KMS-11 (cell line): ENCODE data around the gene ADAMTS2.

Experiments used
- H2AFZ ChIP-seq: fragments of 200-600 bp; sonication (generic); 2 replicates; pipeline ENCODE4 v1.6.1; 2016; ENCODE audit warnings: antibody characterized with exemption, mixed run types, low read depth
- H3K27ac ChIP-seq: fragments of 200-600 bp; sonication (generic); 2 replicates; pipeline ENCODE4 v1.6.1; 2016; ENCODE audit warnings: mild to moderate bottlenecking, mixed run types
- H3K27me3 ChIP-seq: fragments of 200-600 bp; sonication (generic); 2 replicates; pipeline ENCODE4 v1.6.1; 2017; ENCODE audit warnings: mild to moderate bottlenecking, low read depth, mixed run types, moderate library complexity; ENCODE audit not compliant: insufficient read depth
- H3K36me3 ChIP-seq: fragments of 200-600 bp; sonication (generic); 2 replicates; pipeline ENCODE4 v1.6.1; 2017; ENCODE audit warnings: mild to moderate bottlenecking, mixed run types; ENCODE audit not compliant: insufficient read depth
- H3K4me1 ChIP-seq: fragments of 200-600 bp; sonication (generic); 2 replicates; pipeline ENCODE4 v1.6.1; 2016; ENCODE audit warnings: mild to moderate bottlenecking, low read depth, mixed run types; ENCODE audit not compliant: poor library complexity, severe bottlenecking
- H3K4me2 ChIP-seq: fragments of 200-600 bp; sonication (generic); 2 replicates; pipeline ENCODE4 v1.7.0; 2016; ENCODE audit warnings: mild to moderate bottlenecking, mixed run types
- H3K4me3 ChIP-seq: fragments of 200-600 bp; sonication (generic); IDR thresholded peaks from 2 replicates; pipeline ENCODE4 v1.6.1; 2017; ENCODE audit warnings: low read depth, low read length, mixed read lengths; ENCODE audit not compliant: insufficient read depth
- H3K79me2 ChIP-seq: fragments of 200-600 bp; sonication (generic); 2 replicates; pipeline ENCODE4 v1.6.1; 2016; ENCODE audit warnings: low read depth, mixed run types; ENCODE audit not compliant: insufficient read depth
- H3K9ac ChIP-seq: fragments of 200-600 bp; sonication (generic); 2 replicates; pipeline ENCODE4 v1.6.1; 2016; ENCODE audit warnings: mild to moderate bottlenecking, mixed run types
- H4K20me1 ChIP-seq: fragments of 200-600 bp; sonication (generic); 2 replicates; pipeline ENCODE4 v1.6.1; 2016; ENCODE audit warnings: mild to moderate bottlenecking, mixed run types; ENCODE audit not compliant: insufficient read depth
- TF ChIP-seq, protein P1 (sequence below): fragments of 200-600 bp; sonication (generic); conservative IDR thresholded peaks from 2 replicates; pipeline ENCODE4 v1.6.1; 2017; ENCODE audit warnings: low read depth, mild to moderate bottlenecking, antibody characterized with exemption, low read length, moderate library complexity, mixed read lengths

The ADAMTS2 gene

DNA sequence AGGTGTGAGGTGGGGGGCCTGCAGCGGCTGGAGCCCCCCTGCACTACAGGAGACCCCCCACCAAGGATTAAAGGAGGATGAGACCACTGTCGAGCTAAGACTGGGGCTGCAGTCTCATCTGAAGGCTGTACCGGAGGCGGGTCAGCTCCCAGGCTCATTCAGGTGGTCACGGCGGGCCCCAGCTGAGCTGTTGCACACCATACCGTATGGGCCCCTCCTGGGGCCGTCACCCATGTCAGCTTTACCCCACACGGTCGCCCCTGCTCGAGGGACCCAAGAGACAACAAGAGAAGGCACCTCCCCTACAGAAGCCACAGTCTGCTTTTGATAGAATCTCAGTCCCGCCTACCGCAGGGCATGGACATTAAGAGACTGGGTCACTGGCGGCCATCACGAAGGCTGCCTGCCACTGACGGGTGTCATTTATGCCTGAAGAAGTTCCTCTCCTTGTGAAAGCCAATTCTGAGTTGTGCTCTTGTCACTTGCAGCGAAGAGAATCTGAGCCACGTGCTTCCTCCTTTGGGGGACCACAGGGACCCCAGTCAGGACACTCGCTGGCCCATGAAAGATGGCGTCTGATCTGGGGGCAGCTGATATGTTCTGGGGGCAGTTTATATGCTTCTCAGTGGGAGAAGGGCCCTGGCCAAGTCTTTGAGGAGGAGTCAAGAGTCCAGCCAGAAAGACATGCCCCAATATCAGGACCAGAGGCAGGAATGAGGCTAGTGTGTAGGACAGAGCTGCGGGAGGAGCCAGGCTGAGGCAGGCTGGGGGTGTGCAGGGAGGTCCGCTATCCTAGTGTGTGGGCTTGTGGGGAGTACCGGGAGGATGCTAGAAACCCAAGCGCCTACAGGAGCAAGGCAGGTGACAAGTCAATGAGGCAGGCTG is 182.7 kb downstream of the ADAMTS2 start:
- Histone ChIP-seq H3K27ac (no peak overlapping the region), H3K4me2 (no peak overlapping the region), H2AFZ (no peak overlapping the region), H4K20me1 (no peaks in the 10 kb centered on the region), H3K27me3 (no peaks in the 10 kb centered on the region; the same call in 1 of the 2 replicates), H3K9ac (no peak overlapping the region), H3K79me2 (no peaks in the 10 kb centered on the region), H3K36me3 (no peaks in the 10 kb centered on the region), H3K4me1 (no peaks in the 10 kb centered on the region), H3K4me3 (no peak overlapping the region)
- TF ChIP-seq, protein P1, sequence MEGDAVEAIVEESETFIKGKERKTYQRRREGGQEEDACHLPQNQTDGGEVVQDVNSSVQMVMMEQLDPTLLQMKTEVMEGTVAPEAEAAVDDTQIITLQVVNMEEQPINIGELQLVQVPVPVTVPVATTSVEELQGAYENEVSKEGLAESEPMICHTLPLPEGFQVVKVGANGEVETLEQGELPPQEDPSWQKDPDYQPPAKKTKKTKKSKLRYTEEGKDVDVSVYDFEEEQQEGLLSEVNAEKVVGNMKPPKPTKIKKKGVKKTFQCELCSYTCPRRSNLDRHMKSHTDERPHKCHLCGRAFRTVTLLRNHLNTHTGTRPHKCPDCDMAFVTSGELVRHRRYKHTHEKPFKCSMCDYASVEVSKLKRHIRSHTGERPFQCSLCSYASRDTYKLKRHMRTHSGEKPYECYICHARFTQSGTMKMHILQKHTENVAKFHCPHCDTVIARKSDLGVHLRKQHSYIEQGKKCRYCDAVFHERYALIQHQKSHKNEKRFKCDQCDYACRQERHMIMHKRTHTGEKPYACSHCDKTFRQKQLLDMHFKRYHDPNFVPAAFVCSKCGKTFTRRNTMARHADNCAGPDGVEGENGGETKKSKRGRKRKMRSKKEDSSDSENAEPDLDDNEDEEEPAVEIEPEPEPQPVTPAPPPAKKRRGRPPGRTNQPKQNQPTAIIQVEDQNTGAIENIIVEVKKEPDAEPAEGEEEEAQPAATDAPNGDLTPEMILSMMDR: no peak

DNA sequence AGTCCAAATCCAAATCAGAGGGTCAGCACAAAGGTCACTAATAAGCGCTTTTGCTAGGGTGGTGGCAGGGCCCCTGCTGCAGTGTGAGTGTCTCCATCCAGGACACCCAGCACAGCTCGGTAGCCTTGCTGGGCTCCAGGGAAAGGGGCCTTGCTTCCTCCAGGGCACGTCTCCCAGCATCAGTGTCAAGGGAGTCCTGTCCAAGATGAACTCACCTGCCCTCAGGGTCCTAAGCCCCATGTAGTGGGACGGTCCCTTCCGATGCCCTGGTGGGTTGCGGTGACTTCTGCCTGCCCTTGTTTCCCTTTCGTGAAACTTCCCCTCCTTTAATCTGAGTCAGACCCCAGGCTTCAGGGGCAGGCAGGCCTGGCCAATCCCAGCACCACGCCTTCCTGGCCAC is 183.4 kb downstream of the ADAMTS2 start:
- H3K36me3 ChIP-seq: no peaks in the 10 kb centered on the region
- no peaks in the 10 kb centered on the region for H3K4me1 ChIP-seq
- H3K27ac ChIP-seq: no peak overlapping the region
- H2AFZ ChIP-seq: no peak overlapping the region
- H3K4me2 ChIP-seq: no peak overlapping the region
- no peaks in the 10 kb centered on the region for H3K79me2 ChIP-seq
- TF ChIP-seq, protein P1: no peak
- no peaks in the 10 kb centered on the region for H4K20me1 ChIP-seq
- H3K27me3 ChIP-seq: no peaks in the 10 kb centered on the region; the same call in 1 of the 2 replicates
- no peak overlapping the region for H3K4me3 ChIP-seq
- no peak overlapping the region for H3K9ac ChIP-seq

GRCh38 chr5:179160584-179160983 is 184.7 kb downstream of the ADAMTS2 start:
- TF ChIP-seq, protein P1: no peak
- Histone ChIP-seq H4K20me1 (no peaks in the 10 kb centered on the region), H3K79me2 (no peaks in the 10 kb centered on the region)

DNA sequence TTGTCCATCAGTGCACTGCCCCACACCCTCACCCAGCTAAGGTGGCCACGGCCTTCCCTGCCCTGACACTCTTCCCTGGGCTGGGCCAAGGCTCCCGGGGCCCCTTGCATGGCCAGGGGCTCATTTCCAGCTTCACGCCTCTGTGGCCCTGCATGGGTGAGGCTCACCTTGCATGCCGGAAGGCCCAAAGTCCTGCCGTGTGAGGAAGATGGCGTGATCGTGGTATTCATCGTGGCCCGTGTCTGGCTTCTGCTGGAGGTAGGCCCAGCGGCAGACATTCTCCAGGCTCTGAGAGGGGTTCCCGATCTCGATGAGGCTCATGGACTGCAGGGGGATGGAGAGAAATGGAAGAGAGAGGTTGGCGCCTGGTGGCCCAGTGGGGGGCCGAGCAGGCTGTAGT is 186.7 kb downstream of the ADAMTS2 start:
- H4K20me1 ChIP-seq: no peaks in the 10 kb centered on the region
- H3K4me1 ChIP-seq: no peaks in the 10 kb centered on the region
- no peak overlapping the region for H2AFZ ChIP-seq
- TF ChIP-seq, protein P1: no peak
- H3K4me2 ChIP-seq: no peak overlapping the region
- no peak overlapping the region for H3K9ac ChIP-seq
- H3K27me3 ChIP-seq: no peaks in the 10 kb centered on the region; the same call in 1 of the 2 replicates
- H3K79me2 ChIP-seq: no peaks in the 10 kb centered on the region
- H3K27ac ChIP-seq: no peak overlapping the region
- no peak overlapping the region for H3K4me3 ChIP-seq
- no peaks in the 10 kb centered on the region for H3K36me3 ChIP-seq

More at GRCh38 chr5:179160584-179160983, 184.7 kb downstream of the ADAMTS2 start:
- Histone ChIP-seq H3K27ac (no peak overlapping the region), H3K36me3 (no peaks in the 10 kb centered on the region), H3K4me1 (no peaks in the 10 kb centered on the region), H2AFZ (no peak overlapping the region), H3K4me3 (no peak overlapping the region), H3K27me3 (no peaks in the 10 kb centered on the region; the same call in 1 of the 2 replicates), H3K9ac (no peak overlapping the region), H3K4me2 (no peak overlapping the region)
